Heart left ventricle (tissue), 13 donors: Measurements from ENCODE around the gene SLC38A10.

Experiments
- CTCF ChIP-seq, 12 donors: fragments of 200-600 bp; sonication (generic) in 4 of 12; IDR thresholded peaks; one replicate each; pipeline versions ENCODE4 v1.5.0 to v1.8.0; 2018 to 2022; ENCODE audit warnings: antibody characterized with exemption in 12 of 12, mild to moderate bottlenecking in 5 of 12
- POLR2A ChIP-seq, 2 donors: fragments of 450-650 bp; IDR thresholded peaks; one replicate each; pipeline ENCODE4 v1.6.1; 2017; ENCODE audit warnings: antibody characterized with exemption in 2 of 2, mild to moderate bottlenecking in 2 of 2, moderate library complexity in 2 of 2
- donor health status: ischemic (EF 13 %, LVEDD 7.1; RV severe dilation, severe dysfunction).
- donor health status: DM: no; HTN: yes; CAD: no.
- donor health status: DM: no; HTN: no; CAD: no.
- donor health status: ischemic (EF 25% LVEDD 6.9; RV normal size, moderate dysfunction).
- donor health status: ischemic (EF 25% LVEDD 5.7; RV mildly dilated, moderate dysfunction).
- donor health status: ischemic (EF 35%, LVEDD 5.7; RV mildly dilated, moderate dysfunction).
- donor health status: nonischemic (EF 11% LVEDD 7.7; RV severe dilation, severe dysfunction).
- donor health status: DM: yes; HTN: yes; CAD: no.
- donor health status: PGD.
- donor health status: ischemic (EF 29% LVEDD 5.4; RV normal size, mild dysfunction).
- donor health status: nonischemic (EF 23%, LVEDD 6.1; RV moderate dilation, normal function).

- TF ChIP-seq CTCF (IDR thresholded peaks at IDR 0.05): no peak
- TF ChIP-seq POLR2A (IDR thresholded peaks at IDR 0.05): no peak
These were observed 31.5 kb downstream of the SLC38A10 start for GRCh38 chr17:81263371-81264181.
